H1 (cell line): ENCODE data around the gene SLC45A1. TPM values are rescaled to one million over a fixed set of nuclear protein-coding genes. Genes with fewer than 3 reads are reported as not detected.

Experiments used
- CHD7 ChIP-seq: fragments of 300-600 bp; sonication (generic); IDR thresholded peaks from 2 replicates; pipeline ENCODE4 v1.7.1; 2012; ENCODE audit warnings: low read length, moderate library complexity, mild to moderate bottlenecking, inconsistent platforms; ENCODE audit not compliant: insufficient replicate concordance
- TEAD4 ChIP-seq: IDR thresholded peaks from 2 replicates; pipeline ENCODE4 v1.6.1; 2012; ENCODE audit warnings: low read depth, low read length, inconsistent platforms, mixed read lengths
- polyA plus RNA-seq, 7 experiments: library from polyadenylated mRNA; depleted of rRNA in 3 of 7; stranded (reverse) in 5 of 7; unstranded in 2 of 7; fragments of >200 nt in 5 of 7; fragments of 200-250 nt in 2 of 7; gene quantifications; 1 replicate in 5 of 7; 2 replicates in 1 of 7; 4 replicates in 1 of 7; pipeline versions ENCODE4 v1.2.1 to v1.2.3, GENCODE V29; 2011 to 2013; ENCODE audit warnings: missing spikeins in 2 of 7, mixed read lengths in 2 of 7
- total RNA-seq: library from RNA; stranded (reverse); fragmentation: NEBNext Ultra II Directional; extraction: Animal tissue kit (Norgen Biotek cat#: 25700); gene quantifications from 2 replicates; pipeline ENCODE4 v1.2.1, GENCODE V29; 2021

SLC45A1 gene
- total and polyA plus RNA-seq, 2 of the 8 experiments (the other 6 are each of a cell fraction or from before 2014, with no cell fraction given): 1.0 to 1.7 TPM

DNA sequence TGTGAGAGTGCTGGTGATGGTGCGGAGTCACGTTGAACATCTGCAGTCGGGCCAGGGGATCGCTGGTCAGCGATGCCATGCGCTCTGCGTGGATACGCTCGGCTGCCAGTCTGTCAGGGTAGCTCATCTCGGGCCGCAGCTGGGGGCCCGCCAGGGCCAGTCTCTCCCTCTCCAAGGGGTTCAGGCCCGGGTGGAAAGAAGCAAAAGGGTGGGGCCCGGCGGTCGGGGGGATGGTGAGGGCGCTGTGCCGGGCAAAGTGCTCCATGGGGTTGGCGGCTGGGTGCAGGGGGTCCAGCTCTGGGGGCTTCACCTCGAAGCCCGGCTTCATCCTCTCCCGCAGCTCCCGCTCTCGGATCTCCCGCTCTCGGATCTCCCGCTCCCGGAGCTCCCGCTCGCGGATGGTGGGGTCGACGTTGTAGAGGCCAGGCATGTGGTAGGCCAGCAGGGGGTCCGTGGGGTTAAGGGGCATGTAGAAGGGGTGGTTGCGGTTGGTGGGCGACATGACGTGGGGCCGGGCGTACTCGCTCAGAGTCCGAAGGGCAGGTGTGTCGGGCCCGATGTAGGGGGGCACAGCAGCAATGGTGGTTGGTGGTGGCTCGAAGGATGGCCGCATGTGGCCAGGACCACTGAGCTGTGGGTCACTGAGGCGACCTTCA is 40.5 kb downstream of the SLC45A1 start (continued):
- TF ChIP-seq CHD7: no peak
- no peak for TF ChIP-seq TEAD4
- TF ChIP-seq, all 59 proteins: peak for 0
